ENCODE results near the gene GAGE2A. TPM values are rescaled to one million over a fixed set of nuclear protein-coding genes. Genes with fewer than 3 reads are reported as not detected.

GAGE2A gene
- total and polyA plus RNA-seq, 8 donors, result 0.82 TPM; not detected in 7

DNA sequence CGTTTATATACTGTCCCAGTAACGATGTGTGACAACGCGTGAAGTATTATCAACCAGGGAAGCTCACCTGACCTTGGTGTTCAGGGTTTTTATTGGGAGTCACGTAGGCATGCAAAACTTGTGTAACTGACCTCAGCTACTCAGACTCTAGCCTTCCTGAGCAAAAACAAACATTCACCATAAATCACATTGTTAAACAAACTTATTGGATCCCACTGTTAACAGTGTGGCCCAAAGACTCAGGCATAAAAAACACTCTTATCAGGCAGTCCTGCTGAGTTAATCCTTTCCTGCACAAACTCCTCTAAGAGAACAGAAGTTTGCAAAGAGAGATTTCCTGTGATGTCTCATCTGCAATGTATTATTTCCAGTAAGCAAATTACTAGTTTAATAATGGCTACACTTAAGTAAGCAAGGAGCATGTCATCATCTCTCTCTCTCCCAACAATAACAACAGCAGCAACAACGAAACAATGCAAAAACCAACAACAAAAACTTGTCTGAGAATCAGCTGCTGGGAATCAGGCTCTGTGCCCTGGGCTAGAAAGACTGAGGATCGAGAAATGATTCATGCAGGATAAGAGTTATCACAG is 21.5 kb downstream of the GAGE2A start:
- intact Hi-C loops (cut with DNase I), result no loop called here
- peaks cover 0 to 12% (median 0%) of the 10 kb centered on the region in 4 donors for H3K27me3 ChIP-seq
- TF ChIP-seq, protein P1, sequence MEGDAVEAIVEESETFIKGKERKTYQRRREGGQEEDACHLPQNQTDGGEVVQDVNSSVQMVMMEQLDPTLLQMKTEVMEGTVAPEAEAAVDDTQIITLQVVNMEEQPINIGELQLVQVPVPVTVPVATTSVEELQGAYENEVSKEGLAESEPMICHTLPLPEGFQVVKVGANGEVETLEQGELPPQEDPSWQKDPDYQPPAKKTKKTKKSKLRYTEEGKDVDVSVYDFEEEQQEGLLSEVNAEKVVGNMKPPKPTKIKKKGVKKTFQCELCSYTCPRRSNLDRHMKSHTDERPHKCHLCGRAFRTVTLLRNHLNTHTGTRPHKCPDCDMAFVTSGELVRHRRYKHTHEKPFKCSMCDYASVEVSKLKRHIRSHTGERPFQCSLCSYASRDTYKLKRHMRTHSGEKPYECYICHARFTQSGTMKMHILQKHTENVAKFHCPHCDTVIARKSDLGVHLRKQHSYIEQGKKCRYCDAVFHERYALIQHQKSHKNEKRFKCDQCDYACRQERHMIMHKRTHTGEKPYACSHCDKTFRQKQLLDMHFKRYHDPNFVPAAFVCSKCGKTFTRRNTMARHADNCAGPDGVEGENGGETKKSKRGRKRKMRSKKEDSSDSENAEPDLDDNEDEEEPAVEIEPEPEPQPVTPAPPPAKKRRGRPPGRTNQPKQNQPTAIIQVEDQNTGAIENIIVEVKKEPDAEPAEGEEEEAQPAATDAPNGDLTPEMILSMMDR (IDR thresholded peaks at IDR 0.05), result no peak

DNA sequence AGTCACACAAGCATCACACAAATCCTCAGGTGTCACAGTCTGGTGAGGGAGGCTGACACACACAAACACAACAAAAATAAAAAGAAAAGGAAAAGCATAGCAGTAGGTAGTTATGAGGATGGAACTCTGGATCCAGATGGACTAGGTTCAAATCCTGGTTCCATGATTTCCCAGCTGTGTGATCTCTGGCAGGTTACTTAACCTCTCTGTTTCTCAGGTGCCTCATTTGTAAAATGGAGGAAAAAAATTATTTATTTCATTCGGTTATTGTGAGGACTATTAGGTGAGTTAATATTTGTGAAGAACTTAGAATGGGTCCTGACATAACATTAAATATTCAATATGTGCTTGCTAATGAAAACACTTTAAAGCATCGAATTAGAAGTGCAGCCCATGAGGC is 29.3 kb downstream of the GAGE2A start:
- TF ChIP-seq, protein P1 (IDR thresholded peaks at IDR 0.05), result no peak
- H3K9me3 ChIP-seq, result no peaks in the 10 kb centered on the region
- H3K36me3 ChIP-seq, result no peaks in the 10 kb centered on the region
- WGBS, 2 donors, result 58 to 86% methylated on average over 2 of the region's 2 CpGs
- H3K27ac ChIP-seq, result no peak overlapping the region
- FAIRE-seq (no peak), DNase-seq (no peak), ATAC-seq (no peak)
- no peak overlapping the region for H3K4me3 ChIP-seq
- no peaks in the 10 kb centered on the region for H3K4me1 ChIP-seq
- H3K27me3 ChIP-seq, result no peaks in the 10 kb centered on the region
- intact Hi-C loops (cut with DNase I), result no loop called here

More for the DNA sequence above, 21.5 kb downstream of the GAGE2A start:
- Histone ChIP-seq H3K9me3 (no peaks in the 10 kb centered on the region), H3K27ac (no peak overlapping the region), H3K36me3 (no peaks in the 10 kb centered on the region), H3K4me3 (no peak overlapping the region), H3K4me1 (no peaks in the 10 kb centered on the region)
- WGBS, 2 donors, result 18 to 31% methylated on average over 7 of the region's 7 CpGs
- FAIRE-seq (no peak), ATAC-seq (no peak), DNase-seq (no peak)

DNA sequence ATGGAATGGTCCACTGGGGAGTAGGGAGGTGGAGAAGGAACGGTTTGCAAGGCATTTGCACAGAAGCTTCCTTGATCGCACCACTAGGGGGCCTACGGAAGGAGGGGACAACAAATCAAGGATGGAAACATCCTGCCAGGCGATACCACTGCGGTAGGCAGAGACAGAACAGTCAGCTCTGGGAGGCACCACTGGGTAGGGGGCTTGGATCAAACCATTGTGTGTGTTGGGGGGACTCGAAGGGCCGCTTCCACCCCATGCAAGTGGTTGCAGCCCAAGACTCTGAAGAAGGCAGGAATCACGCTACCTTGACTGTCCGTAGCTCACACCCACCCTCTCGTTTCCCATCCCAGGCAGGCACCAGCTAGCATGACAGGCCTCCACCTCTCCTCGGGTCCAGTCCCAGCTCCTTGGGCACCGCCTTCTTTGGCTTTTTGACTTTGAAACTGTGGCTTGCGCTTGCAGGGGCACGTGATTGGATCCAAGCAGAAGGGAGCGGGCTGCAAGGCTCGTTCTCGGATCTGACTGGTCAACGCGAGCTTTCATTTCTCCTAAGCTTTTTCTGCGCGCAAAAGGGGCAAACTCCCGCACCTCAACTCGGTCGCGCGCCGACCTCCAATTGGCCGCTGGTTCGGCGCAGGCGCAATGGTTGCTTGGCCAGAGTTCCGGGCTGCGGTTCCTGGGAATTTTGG is 37.9 kb downstream of the GAGE2A start:
- TF ChIP-seq, protein P1 (IDR thresholded peaks at IDR 0.05), result no peak
- intact Hi-C loops (cut with DNase I), result no loop called here
- H3K4me3 ChIP-seq, result peak overlapping the region in 1 of 4 donors; percentile 18

DNA sequence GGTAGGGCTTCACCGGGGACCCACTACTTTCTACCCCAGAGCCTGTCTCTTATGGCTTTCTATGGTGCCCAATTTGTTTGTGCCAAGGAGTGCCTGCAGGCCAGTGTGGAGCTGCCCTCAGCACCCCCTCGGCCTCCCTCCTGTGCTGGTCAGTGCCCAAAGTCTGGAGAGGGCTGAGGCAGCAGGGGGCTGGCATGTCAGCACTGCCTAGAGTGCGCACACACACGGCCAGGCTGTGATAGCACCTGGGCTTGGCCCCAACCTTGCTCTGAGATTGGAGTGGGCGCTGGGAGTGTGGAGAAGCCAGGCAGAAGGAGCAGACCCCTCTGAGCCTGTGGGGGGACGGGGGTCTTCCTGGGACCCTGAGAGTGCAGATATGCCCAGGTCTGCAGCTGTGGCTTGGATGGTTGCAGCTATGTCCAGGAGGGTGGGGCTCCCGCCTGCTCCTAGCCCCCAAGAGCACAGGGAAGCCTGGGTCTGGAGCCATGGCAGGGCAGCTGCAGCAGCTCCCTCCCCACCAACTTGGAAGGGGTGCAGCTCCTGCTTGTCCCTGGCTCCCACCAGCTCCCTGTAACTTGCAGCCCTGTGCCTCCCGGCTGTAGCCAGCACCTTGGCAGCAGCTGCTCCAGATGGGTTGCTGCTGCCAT is 55.8 kb downstream of the GAGE2A start:
- intact Hi-C loops (cut with DNase I), result no loop called here
- whole genome bisulfite sequencing, 2 donors, result 65 to 73% methylated on average over 8 of the region's 8 CpGs
- Histone ChIP-seq H3K4me1 (no peaks in the 10 kb centered on the region), H3K27me3 (peaks cover 0 to 8% (median 0%) of the 10 kb centered on the region in 4 donors), H3K36me3 (no peaks in the 10 kb centered on the region), H3K4me3 (no peak overlapping the region), H3K27ac (no peak overlapping the region), H3K9me3 (no peaks in the 10 kb centered on the region)
- TF ChIP-seq, protein P1 (IDR thresholded peaks at IDR 0.05), result no peak
- ATAC-seq (no peak), FAIRE-seq (no peak), DNase-seq (no peak)

More for the DNA sequence above, 37.9 kb downstream of the GAGE2A start:
- no peaks in the 10 kb centered on the region for H3K9me3 ChIP-seq
- FAIRE-seq (no peak), ATAC-seq (peak in 2 of 4 donors; percentile 46 to 55), DNase-seq (peak in 1 of 6 donors; percentile 16)
- no peaks in the 10 kb centered on the region for H3K4me1 ChIP-seq
- H3K27me3 ChIP-seq, result no peaks in the 10 kb centered on the region
- WGBS, 2 donors, result 54 to 63% methylated on average over 33 of the region's 33 CpGs
- H3K27ac ChIP-seq, result no peak overlapping the region
- no peaks in the 10 kb centered on the region for H3K36me3 ChIP-seq

Other genes starting within 250 kb of the GAGE2A start
- gene GAGE12C, start 57.3 kb upstream of the GAGE2A start, total RNA-seq, result not detected
- not detected for gene GAGE12C, start 57.3 kb upstream of the GAGE2A start, polyA plus RNA-seq
- not detected for gene GAGE12D, start 47.8 kb upstream of the GAGE2A start, total RNA-seq
- gene GAGE12D, start 47.8 kb upstream of the GAGE2A start, polyA plus RNA-seq, result not detected
- gene GAGE12E, start 38.2 kb upstream of the GAGE2A start, total RNA-seq, result not detected
- gene GAGE12E, start 38.2 kb upstream of the GAGE2A start, polyA plus RNA-seq, result not detected
- not detected for gene GAGE12F, start 28.7 kb upstream of the GAGE2A start, total RNA-seq
- not detected for gene GAGE12F, start 28.7 kb upstream of the GAGE2A start, polyA plus RNA-seq
- not detected for gene GAGE12G, start 19.1 kb upstream of the GAGE2A start, total RNA-seq
- gene GAGE12G, start 19.1 kb upstream of the GAGE2A start, polyA plus RNA-seq, result not detected
- gene GAGE12H, start 9.5 kb upstream of the GAGE2A start, total RNA-seq, result not detected
- not detected for gene GAGE12H, start 9.5 kb upstream of the GAGE2A start, polyA plus RNA-seq
- under 1 TPM in 1 of 6 donors, not detected in 5; 0.44 TPM for gene GAGE1, start 9.5 kb downstream of the GAGE2A start, total RNA-seq
- not detected for gene GAGE1, start 9.5 kb downstream of the GAGE2A start, polyA plus RNA-seq
- gene PAGE1, start 106.5 kb downstream of the GAGE2A start, total RNA-seq, result not detected
- gene PAGE1, start 106.5 kb downstream of the GAGE2A start, polyA plus RNA-seq, result not detected
- not detected for gene PAGE4, start 239.8 kb downstream of the GAGE2A start, total RNA-seq
- not detected for gene PAGE4, start 239.8 kb downstream of the GAGE2A start, polyA plus RNA-seq

Measured in pancreas (tissue), 10 donors.